T-cell (primary cell): ENCODE measurements around the gene LRP1-AS. TPM values are rescaled to one million over a fixed set of nuclear protein-coding genes. Genes with fewer than 3 reads are reported as not detected.
A peak's percentile ranks its signal among the peaks of the same experiment; 100 is the strongest.

Experiments used
- ATAC-seq, 4 experiments: fragments of 200-7000 bp in 3 of 4; fragments of 150-1000 bp in 1 of 4; cut with Tn5 transposase; replicated peaks in 1 of 4; 1 replicate in 3 of 4; 2 replicates in 1 of 4; pipeline ENCODE4 v1.10.0; 2021; ENCODE audit warnings: moderate library complexity in 3 of 4, mild to moderate bottlenecking in 2 of 4, moderate number of reproducible peaks in 1 of 4
- CTCF ChIA-PET, 2 donors: fragments of 300-600 bp; sonication (Branson Sonifier 250); formaldehyde crosslinking; loops; one replicate each; lab custom pipeline; 2022; ENCODE audit warnings: antibody characterized with exemption in 2 of 2; lab: Charles Lee
- POLR2A ChIA-PET, 2 donors: fragments of 300-600 bp; sonication (Branson Sonifier 250); formaldehyde crosslinking; loops; one replicate each; lab custom pipeline; 2022; ENCODE audit warnings: antibody characterized with exemption in 2 of 2; lab: Charles Lee
- DNase-seq, 35 experiments: peaks; one replicate each; pipeline versions ENCODE4 v3.0.0 to v3.0.0-alpha.2; 2013 to 2023
- H3K27ac ChIP-seq: one replicate; pipeline ENCODE4 v1.5.1; 2013; ENCODE audit warnings: low read length
- H3K27me3 ChIP-seq, 2 experiments: replicated peaks in 1 of 2; 1 replicate in 1 of 2; 2 replicates in 1 of 2; pipeline versions ENCODE4 v1.6.1 to v1.7.0; 2013; ENCODE audit warnings: low read length in 1 of 2, mixed read lengths in 1 of 2; ENCODE audit not compliant: control insufficient read depth in 2 of 2, insufficient read depth in 2 of 2; ENCODE audit errors: extremely low read depth in 1 of 2
- H3K36me3 ChIP-seq, 2 donors: 1 replicate in 1 of 2; 2 replicates in 1 of 2; pipeline versions ENCODE4 v1.6.1 to v1.7.0; 2013; ENCODE audit warnings: low read length in 1 of 2; ENCODE audit not compliant: control insufficient read depth in 2 of 2, insufficient read depth in 1 of 2; ENCODE audit errors: extremely low read depth in 1 of 2
- H3K4me1 ChIP-seq, 2 experiments: 1 replicate in 1 of 2; 2 replicates in 1 of 2; pipeline versions ENCODE4 v1.6.1 to v1.7.0; 2013; ENCODE audit warnings: low read length in 2 of 2, mixed read lengths in 1 of 2; ENCODE audit not compliant: insufficient read depth in 2 of 2, control insufficient read depth in 1 of 2; ENCODE audit errors: extremely low read depth in 1 of 2
- H3K4me3 ChIP-seq, 2 donors: 1 replicate in 1 of 2; 2 replicates in 1 of 2; pipeline versions ENCODE4 v1.5.1 to v1.7.0; 2013; ENCODE audit warnings: mild to moderate bottlenecking in 2 of 2, low read length in 1 of 2, moderate library complexity in 1 of 2; ENCODE audit not compliant: control insufficient read depth in 1 of 2; ENCODE audit errors: extremely low read depth in 1 of 2
- H3K9me3 ChIP-seq: 2 replicates; pipeline ENCODE4 v1.7.0; 2013
- H3K27ac Mint-ChIP-seq, 2 donors: one replicate each; pipeline ENCODE4 v1.8.0; 2020 to 2021; ENCODE audit warnings: mild to moderate bottlenecking in 2 of 2, mixed read lengths in 2 of 2
- H3K27me3 Mint-ChIP-seq, 2 donors: one replicate each; pipeline ENCODE4 v1.8.0; 2021 to 2022; ENCODE audit warnings: mixed read lengths in 2 of 2
- H3K36me3 Mint-ChIP-seq: one replicate; pipeline ENCODE4 v1.8.0; 2021; ENCODE audit warnings: mixed read lengths
- H3K4me1 Mint-ChIP-seq, 3 donors: one replicate each; pipeline ENCODE4 v1.8.0; 2020 to 2022; ENCODE audit warnings: mixed read lengths in 3 of 3, mild to moderate bottlenecking in 1 of 3
- H3K4me3 Mint-ChIP-seq, 3 donors: one replicate each; pipeline ENCODE4 v1.8.0; 2020 to 2022; ENCODE audit warnings: mild to moderate bottlenecking in 3 of 3, mixed read lengths in 3 of 3, moderate library complexity in 3 of 3
- H3K9me3 Mint-ChIP-seq, 3 donors: one replicate each; pipeline ENCODE4 v1.8.0; 2020 to 2022; ENCODE audit warnings: mixed read lengths in 3 of 3
- WGBS: methylation state at CpG from one replicate; pipeline ENCODE4 v1.1.5; 2013; ENCODE audit warnings: missing lambda C conversion rate; ENCODE audit not compliant: insufficient coverage; 5-methylcytosine and 5-hydroxymethylcytosine counted together
- total RNA-seq, 35 experiments: library from RNA in 6 of 35; stranded (reverse) in 6 of 35; fragments of 120-200 nt in 1 of 35; gene quantifications; one replicate each; pipeline versions ENCODE4 v1.2.1 to v1.2.4 and lab custom pipeline; 2013 to 2026

The LRP1-AS gene
- total RNA-seq, 5 donors from 2014 or later (not counting 1 experiment from before 2014, with no cell fraction given) = not detected

- ATAC-seq (no peak), DNase-seq (no peak)
- H3K27me3 ChIP-seq = no peaks in the 10 kb centered on the region
- H3K4me1 ChIP-seq = peaks cover 0 to 12% of the 10 kb centered on the region in 2 experiments
- Mint-ChIP-seq H3K27ac (no peak overlapping the region), H3K27me3 (peaks cover 0 to 3% of the 10 kb centered on the region in 2 donors), H3K9me3 (no peaks in the 10 kb centered on the region), H3K4me1 (peaks cover 9 to 12% (median 12%) of the 10 kb centered on the region in 3 donors), H3K4me3 (no peak overlapping the region), H3K36me3 (no peaks in the 10 kb centered on the region)
- H3K9me3 ChIP-seq = no peaks in the 10 kb centered on the region
- H3K36me3 ChIP-seq = no peaks in the 10 kb centered on the region
- no peak overlapping the region for H3K4me3 ChIP-seq
- ChIA-PET POLR2A (no interaction called here), CTCF (interaction anchor here in 1 of 2 donors (0.6 kb wide), 2 partner anchors 40 to 46 kb away, joined by 3 to 4 read pairs; no protein-coding TSS in a partner anchor)
- H3K27ac ChIP-seq = no peak overlapping the region
- WGBS = 87% methylated on average over 5 of the region's 5 CpGs
Measured at GRCh38 chr12:57116580-57117281, 30.7 kb downstream of the LRP1-AS start.

DNA sequence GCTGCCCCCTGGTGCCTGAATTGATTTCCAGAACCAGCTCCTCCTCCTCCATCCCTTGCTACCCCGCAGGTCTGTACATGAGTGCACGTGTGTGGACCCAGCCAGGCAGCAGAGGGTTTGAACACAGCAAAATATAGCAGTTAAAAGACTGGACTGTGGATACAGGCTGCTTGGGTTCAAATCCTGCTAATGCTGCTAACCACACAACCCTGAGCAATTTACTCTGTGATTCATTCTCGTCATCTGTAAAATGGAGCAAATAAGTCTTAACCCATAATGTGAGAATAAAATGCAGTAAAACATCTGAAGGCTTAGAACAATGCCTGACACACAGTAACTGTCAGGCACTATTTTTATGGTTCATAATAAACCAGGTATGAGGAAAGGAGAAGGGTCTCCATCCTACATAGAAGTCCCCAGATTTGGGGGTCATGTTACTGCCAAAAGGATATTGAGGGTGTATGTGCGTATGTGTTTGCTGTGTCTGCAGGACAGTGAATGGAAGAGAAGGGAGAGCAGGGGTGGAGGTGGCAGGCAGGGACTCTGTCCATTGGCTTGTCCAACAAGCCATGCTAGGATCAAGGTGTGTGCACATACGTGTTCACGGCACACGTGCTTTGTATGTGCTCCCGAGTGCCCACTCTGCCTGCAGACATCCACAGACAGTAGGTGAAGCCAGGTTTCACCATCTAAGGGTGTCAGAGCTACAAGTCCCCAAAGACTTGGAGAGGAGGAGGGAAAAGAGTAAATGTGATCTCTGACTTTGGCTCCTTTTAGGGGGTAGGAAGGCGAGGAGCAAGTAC lies 34.7 kb downstream of the LRP1-AS start:
- Mint-ChIP-seq H3K27ac (peak overlapping the region; percentile 96 to 97), H3K9me3 (no peaks in the 10 kb centered on the region), H3K4me3 (peak overlapping the region; percentile 89 to 98 (median 92)), H3K36me3 (peaks cover 3% of the 10 kb centered on the region), H3K27me3 (peaks cover 0 to 3% of the 10 kb centered on the region in 2 donors), H3K4me1 (peaks cover 32 to 44% (median 37%) of the 10 kb centered on the region in 3 donors)
- WGBS = 97% methylated on average over 5 of the region's 9 CpGs
- ChIA-PET CTCF (interaction anchor here (0.6 to 5.9 kb wide), 31 partner anchors 9 to 577 kb away, joined by 3 to 201 read pairs (median 6); partner anchors contain the start of genes LRP1 (in 1 of the 2), NAB2 (in 1 of the 2), NEMP1 (in 1 of the 2) and SHMT2 (in 1 of the 2)), POLR2A (interaction anchor here (0.5 to 2.3 kb wide), 10 partner anchors 16 to 492 kb away, joined by 3 to 11 read pairs (median 5); partner anchors contain the start of genes LRP1 (in 1 of the 2) and NEMP1 (in 1 of the 2))
- Histone ChIP-seq H3K4me3 (peak overlapping the region; percentile 68 to 97), H3K36me3 (peaks cover 3 to 9% of the 10 kb centered on the region in 2 donors), H3K9me3 (no peaks in the 10 kb centered on the region), H3K4me1 (peaks cover 11 to 41% of the 10 kb centered on the region in 2 experiments), H3K27me3 (no peaks in the 10 kb centered on the region), H3K27ac (peak overlapping the region; percentile 91)
- ATAC-seq (no peak), DNase-seq (no peak)

- ChIA-PET CTCF (interaction anchor here (0.6 to 5.9 kb wide), 31 partner anchors 13 to 788 kb away, joined by 3 to 201 read pairs (median 6); partner anchors contain the start of genes LRP1 (in 1 of the 2), NAB2 (in 1 of the 2), NACA (in 1 of the 2) and NEMP1 (in 1 of the 2)), POLR2A (interaction anchor here (0.6 to 2.3 kb wide), 12 partner anchors 17 to 751 kb away, joined by 3 to 11 read pairs (median 4); partner anchors contain the start of genes NEMP1 (in 2 of the 2), LRP1 (in 1 of the 2) and STAT2 (in 1 of the 2))
- Histone ChIP-seq H3K9me3 (no peaks in the 10 kb centered on the region), H3K36me3 (peaks cover 11 to 24% of the 10 kb centered on the region in 2 donors), H3K4me1 (peaks cover 17 to 52% of the 10 kb centered on the region in 2 experiments), H3K4me3 (peak within 1 kb of the TSS; percentile 68 to 97), H3K27me3 (no peaks in the 10 kb centered on the region), H3K27ac (peak within 1 kb of the TSS; percentile 91)
- WGBS = 1% methylated on average over 7 of the region's 13 CpGs
- H3K36me3 Mint-ChIP-seq = peaks cover 18% of the 10 kb centered on the region
- peak within 1 kb of the TSS; percentile 96 to 97 for H3K27ac Mint-ChIP-seq
- peak; percentile 55 to 93 (median 85) for DNase-seq
- H3K9me3 Mint-ChIP-seq = no peaks in the 10 kb centered on the region
- H3K4me3 Mint-ChIP-seq = peak within 1 kb of the TSS; percentile 89 to 98 (median 92)
- ATAC-seq = peak; percentile 71 to 76 (median 72)
- H3K27me3 Mint-ChIP-seq = peaks cover 0 to 1% of the 10 kb centered on the region in 2 donors
- peaks cover 44 to 59% (median 50%) of the 10 kb centered on the region in 3 donors for H3K4me1 Mint-ChIP-seq
Measured at GRCh38 chr12:57111031-57111734, 36.2 kb downstream of the LRP1-AS start, which contains the start of gene STAT6. TSS of gene STAT6 (minus strand) at chr12:57111362. CDS start at chr12:57108278, 3,084 bp downstream.

DNA sequence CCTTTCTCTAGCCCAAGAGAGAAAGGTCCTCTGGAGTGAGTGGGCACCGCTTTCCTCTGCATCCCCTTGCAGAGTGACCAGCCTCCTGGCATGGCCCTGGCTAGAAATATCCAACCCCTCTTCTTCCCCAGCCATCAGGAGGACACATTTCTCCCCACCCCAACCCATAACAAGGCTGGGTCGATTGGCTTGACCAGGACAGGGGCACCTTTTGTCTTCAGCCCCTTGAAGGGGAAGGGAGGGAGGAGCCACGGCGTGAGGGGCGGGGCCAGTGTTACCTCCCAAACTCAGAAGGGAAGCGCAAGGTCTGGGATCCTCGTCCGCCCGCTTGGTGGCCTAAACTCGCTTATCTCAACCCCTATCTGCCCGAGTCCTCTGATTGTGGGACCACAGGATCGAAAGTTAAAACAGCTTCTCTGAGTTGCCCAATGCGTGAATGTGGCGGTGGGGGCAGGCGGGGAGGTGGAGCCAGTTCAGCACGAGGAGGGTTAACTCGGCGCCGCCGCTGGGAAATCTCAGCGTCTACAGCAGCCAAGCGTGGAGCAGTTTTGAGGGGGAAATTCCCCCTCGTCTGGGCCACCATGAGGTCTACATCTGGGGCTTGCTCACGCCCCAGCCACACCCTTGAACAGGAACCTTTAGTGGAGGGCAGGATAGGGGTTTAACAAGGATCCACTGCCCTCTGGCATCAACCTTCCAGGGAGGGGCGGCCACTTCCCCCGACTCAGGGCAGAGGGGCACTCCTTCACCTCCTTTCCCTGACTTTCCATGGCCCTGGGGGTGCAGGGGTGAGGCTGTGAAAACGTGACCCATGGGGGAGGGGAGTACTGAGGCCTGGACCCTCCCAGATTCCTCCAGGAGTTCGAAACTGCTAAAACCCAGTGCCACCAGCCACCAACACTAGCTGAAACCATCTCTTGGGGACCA lies 37.1 kb downstream of the LRP1-AS start:
- Histone ChIP-seq H3K4me1 (peaks cover 17 to 56% of the 10 kb centered on the region in 2 experiments), H3K27ac (peak overlapping the region; percentile 91), H3K9me3 (no peaks in the 10 kb centered on the region), H3K4me3 (peak overlapping the region; percentile 68 to 97), H3K36me3 (peaks cover 14 to 32% of the 10 kb centered on the region in 2 donors), H3K27me3 (no peaks in the 10 kb centered on the region)
- 3% methylated on average over 5 of the region's 28 CpGs for WGBS
- Mint-ChIP-seq H3K4me1 (peaks cover 46 to 61% (median 50%) of the 10 kb centered on the region in 3 donors), H3K27me3 (no peaks in the 10 kb centered on the region), H3K9me3 (no peaks in the 10 kb centered on the region), H3K4me3 (peak overlapping the region; percentile 89 to 98 (median 92)), H3K36me3 (peaks cover 24% of the 10 kb centered on the region), H3K27ac (peak overlapping the region; percentile 96 to 97)
- DNase-seq = peak in 33 of 35 experiments; percentile 43 to 86 (median 65)
- ChIA-PET POLR2A (interaction anchor here (0.6 to 2.3 kb wide), 9 partner anchors 10 to 750 kb away, joined by 3 to 11 read pairs (median 4); partner anchors contain the start of genes NEMP1 (in 2 of the 2) and STAT2 (in 1 of the 2)), CTCF (interaction anchor here (0.6 to 5.9 kb wide), 14 partner anchors 13 to 788 kb away, joined by 3 to 201 read pairs (median 14); partner anchors contain the start of genes NAB2 (in 1 of the 2), NACA (in 1 of the 2), NEMP1 (in 1 of the 2) and ZBTB39 (in 1 of the 2))
- ATAC-seq = peak in 3 of 4 experiments; percentile 1 to 43 (median 5)
